ENCODE measurements around the gene IGFBP5. TPM values are rescaled to one million over a fixed set of nuclear protein-coding genes. Genes with fewer than 3 reads are reported as not detected.

The IGFBP5 gene
- total RNA-seq, 1 experiment from 2014 or later = 0.20 TPM

DNA sequence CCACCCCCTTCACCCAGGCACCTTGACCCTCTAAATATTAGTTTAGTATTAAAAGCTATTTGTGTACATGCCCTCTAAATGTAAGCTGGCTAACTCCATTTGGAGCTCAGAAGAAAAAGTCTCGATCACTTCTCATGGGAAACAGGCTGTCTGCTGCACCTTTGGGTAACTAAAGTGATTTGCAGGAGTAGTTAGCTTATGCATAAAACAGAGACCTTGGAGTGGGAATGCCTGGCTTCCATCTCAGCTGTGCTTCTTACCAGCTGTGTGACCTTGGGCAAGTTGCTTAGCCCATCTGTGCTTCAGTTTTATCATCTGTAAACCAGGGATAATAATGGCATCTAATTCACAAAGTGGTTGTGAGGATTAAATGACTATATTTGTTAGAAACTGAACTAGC, 32.2 kb downstream of the IGFBP5 start:
- Histone ChIP-seq H3K36me3 (ENCODE audit: control insufficient read depth, insufficient read depth, low read length) (no peaks in the 10 kb centered on the region), H3K4me3 (ENCODE audit: low read depth, low read length) (no peak overlapping the region), H3K27me3 (replicated peaks; ENCODE audit: control insufficient read depth, insufficient read depth, low read length) (no peaks in the 10 kb centered on the region), H3K9me3 (no peaks in the 10 kb centered on the region), H3K4me1 (no peaks in the 10 kb centered on the region)
- Mint-ChIP-seq H3K27me3 (ENCODE audit: insufficient read depth, unreplicated experiment) (peaks cover 5% of the 10 kb centered on the region), H3K27ac (ENCODE audit: unreplicated experiment) (no peak overlapping the region), H3K9me3 (ENCODE audit: unreplicated experiment) (no peaks in the 10 kb centered on the region), H3K4me1 (ENCODE audit: low read depth, unreplicated experiment) (no peaks in the 10 kb centered on the region), H3K4me3 (ENCODE audit: unreplicated experiment) (no peak overlapping the region), H3K36me3 (ENCODE audit: insufficient read depth, unreplicated experiment) (peaks cover 5% of the 10 kb centered on the region)
- DNase-seq = no peak
- BruUV-seq (replicated peaks) = no TSS peak
- CTCF ChIA-PET = interaction anchor here (1.4 to 1.8 kb wide), 2 partner anchors 144 to 150 kb away, joined by 4 to 5 read pairs; no protein-coding TSS in a partner anchor
- intact Hi-C loops (cut with micrococcal nuclease; ENCODE audit: unreplicated experiment) = loop anchor here (10.0 kb wide), 1 partner anchor 248 kb away; the partner anchor contains the start of gene SMARCAL1
- TF ChIP-seq, protein P1, sequence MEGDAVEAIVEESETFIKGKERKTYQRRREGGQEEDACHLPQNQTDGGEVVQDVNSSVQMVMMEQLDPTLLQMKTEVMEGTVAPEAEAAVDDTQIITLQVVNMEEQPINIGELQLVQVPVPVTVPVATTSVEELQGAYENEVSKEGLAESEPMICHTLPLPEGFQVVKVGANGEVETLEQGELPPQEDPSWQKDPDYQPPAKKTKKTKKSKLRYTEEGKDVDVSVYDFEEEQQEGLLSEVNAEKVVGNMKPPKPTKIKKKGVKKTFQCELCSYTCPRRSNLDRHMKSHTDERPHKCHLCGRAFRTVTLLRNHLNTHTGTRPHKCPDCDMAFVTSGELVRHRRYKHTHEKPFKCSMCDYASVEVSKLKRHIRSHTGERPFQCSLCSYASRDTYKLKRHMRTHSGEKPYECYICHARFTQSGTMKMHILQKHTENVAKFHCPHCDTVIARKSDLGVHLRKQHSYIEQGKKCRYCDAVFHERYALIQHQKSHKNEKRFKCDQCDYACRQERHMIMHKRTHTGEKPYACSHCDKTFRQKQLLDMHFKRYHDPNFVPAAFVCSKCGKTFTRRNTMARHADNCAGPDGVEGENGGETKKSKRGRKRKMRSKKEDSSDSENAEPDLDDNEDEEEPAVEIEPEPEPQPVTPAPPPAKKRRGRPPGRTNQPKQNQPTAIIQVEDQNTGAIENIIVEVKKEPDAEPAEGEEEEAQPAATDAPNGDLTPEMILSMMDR (IDR thresholded peaks at IDR 0.05; ENCODE audit: insufficient read depth in 1 of 2, low read depth in 1 of 2, low read length in 1 of 2, severe bottlenecking in 1 of 2, unreplicated experiment in 1 of 2) = no peak
- POLR2A ChIA-PET = no interaction called here

DNA sequence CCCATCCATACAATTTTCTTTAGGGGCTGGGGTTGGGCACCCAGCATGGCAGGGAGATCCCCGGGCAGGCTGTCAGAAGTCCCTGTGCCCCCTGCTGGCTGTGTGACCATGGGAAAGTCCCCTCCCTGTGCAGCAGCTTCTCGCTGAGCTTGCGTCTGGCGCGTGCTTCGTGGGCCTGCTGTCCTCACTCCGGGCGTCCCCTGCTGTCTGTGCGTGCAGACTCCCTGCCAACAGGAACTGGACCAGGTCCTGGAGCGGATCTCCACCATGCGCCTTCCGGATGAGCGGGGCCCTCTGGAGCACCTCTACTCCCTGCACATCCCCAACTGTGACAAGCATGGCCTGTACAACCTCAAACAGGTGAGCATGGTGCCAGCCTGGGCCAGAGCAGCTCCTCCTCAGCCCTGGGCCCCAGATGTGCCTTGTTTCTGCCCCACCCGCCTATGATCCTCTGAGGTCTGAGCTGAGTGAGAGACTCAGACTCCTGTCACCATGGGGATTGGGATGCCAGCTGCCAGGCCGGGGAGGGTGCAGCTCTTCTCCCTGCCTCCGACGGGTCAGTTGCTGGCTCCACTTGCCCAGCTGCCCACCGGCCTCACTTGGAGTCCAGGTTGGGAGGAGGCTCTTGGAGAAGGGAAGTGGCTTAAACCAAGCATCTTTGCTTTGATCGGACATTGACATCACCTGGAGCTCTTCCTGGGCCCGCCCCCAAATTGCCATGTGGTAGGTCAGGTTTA, 33.5 kb downstream of the IGFBP5 start:
- Histone ChIP-seq H3K27me3 (replicated peaks; ENCODE audit: control insufficient read depth, insufficient read depth, low read length) (no peaks in the 10 kb centered on the region), H3K4me1 (no peaks in the 10 kb centered on the region), H3K9me3 (no peaks in the 10 kb centered on the region), H3K36me3 (ENCODE audit: control insufficient read depth, insufficient read depth, low read length) (no peaks in the 10 kb centered on the region), H3K4me3 (ENCODE audit: low read depth, low read length) (no peak overlapping the region)
- H3K9me3 Mint-ChIP-seq (ENCODE audit: unreplicated experiment) = no peaks in the 10 kb centered on the region
- intact Hi-C loops (cut with micrococcal nuclease; ENCODE audit: unreplicated experiment) = loop anchor here (10.0 kb wide), 1 partner anchor 247 kb away; the partner anchor contains the start of gene SMARCAL1
- peaks cover 5% of the 10 kb centered on the region for H3K36me3 Mint-ChIP-seq (ENCODE audit: insufficient read depth, unreplicated experiment)
- TF ChIP-seq, protein P1 (IDR thresholded peaks at IDR 0.05; ENCODE audit: insufficient read depth in 1 of 2, low read depth in 1 of 2, low read length in 1 of 2, severe bottlenecking in 1 of 2, unreplicated experiment in 1 of 2) = peak in 1 of 2 experiments; percentile 3
- ChIA-PET POLR2A (no interaction called here), CTCF (interaction anchor here (1.0 to 1.8 kb wide), 4 partner anchors 142 to 149 kb away, joined by 3 to 5 read pairs (median 4); no protein-coding TSS in a partner anchor)
- peaks cover 6% of the 10 kb centered on the region for H3K27me3 Mint-ChIP-seq (ENCODE audit: insufficient read depth, unreplicated experiment)
- no peaks in the 10 kb centered on the region for H3K4me1 Mint-ChIP-seq (ENCODE audit: low read depth, unreplicated experiment)
- H3K4me3 Mint-ChIP-seq (ENCODE audit: unreplicated experiment) = no peak overlapping the region
- no TSS peak for BruUV-seq (replicated peaks)
- H3K27ac Mint-ChIP-seq (ENCODE audit: unreplicated experiment) = no peak overlapping the region
- peak in 1 of 2 experiments; percentile 16 for DNase-seq

DNA sequence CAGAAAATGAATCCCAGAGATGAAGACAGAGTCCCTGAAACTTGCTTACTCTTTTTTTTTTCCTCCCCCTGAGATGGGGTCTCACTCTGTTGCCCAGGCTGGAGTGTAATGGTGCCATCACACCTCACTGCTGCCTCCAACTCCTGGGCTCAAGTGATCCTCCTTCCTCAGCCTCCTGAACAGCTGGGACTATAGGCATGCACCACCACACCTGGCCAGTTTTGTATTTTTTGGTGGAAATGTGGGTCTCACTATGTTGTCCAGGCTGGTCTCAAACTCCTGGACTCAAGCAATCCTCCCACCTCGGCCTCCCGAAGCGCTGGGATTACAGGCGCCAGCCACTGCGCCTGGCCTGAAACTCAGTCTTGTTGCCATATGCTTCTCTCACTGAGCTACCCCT, 34.3 kb downstream of the IGFBP5 start:
- H3K9me3 Mint-ChIP-seq (ENCODE audit: unreplicated experiment) = no peaks in the 10 kb centered on the region
- Histone ChIP-seq H3K9me3 (no peaks in the 10 kb centered on the region), H3K4me1 (no peaks in the 10 kb centered on the region), H3K36me3 (ENCODE audit: control insufficient read depth, insufficient read depth, low read length) (no peaks in the 10 kb centered on the region), H3K27me3 (replicated peaks; ENCODE audit: control insufficient read depth, insufficient read depth, low read length) (no peaks in the 10 kb centered on the region), H3K4me3 (ENCODE audit: low read depth, low read length) (no peak overlapping the region)
- TF ChIP-seq, protein P1 (IDR thresholded peaks at IDR 0.05; ENCODE audit: insufficient read depth in 1 of 2, low read depth in 1 of 2, low read length in 1 of 2, severe bottlenecking in 1 of 2, unreplicated experiment in 1 of 2) = no peak
- peaks cover 4% of the 10 kb centered on the region for H3K27me3 Mint-ChIP-seq (ENCODE audit: insufficient read depth, unreplicated experiment)
- DNase-seq = no peak
- intact Hi-C loops (cut with micrococcal nuclease; ENCODE audit: unreplicated experiment) = loop anchor here (10.0 kb wide), 1 partner anchor 246 kb away; the partner anchor contains the start of gene SMARCAL1
- H3K4me1 Mint-ChIP-seq (ENCODE audit: low read depth, unreplicated experiment) = no peaks in the 10 kb centered on the region
- no peak overlapping the region for H3K27ac Mint-ChIP-seq (ENCODE audit: unreplicated experiment)
- ChIA-PET CTCF (interaction anchor here (1.0 kb wide), 2 partner anchors 142 to 143 kb away, joined by 3 to 4 read pairs; no protein-coding TSS in a partner anchor), POLR2A (no interaction called here)
- H3K4me3 Mint-ChIP-seq (ENCODE audit: unreplicated experiment) = no peak overlapping the region
- H3K36me3 Mint-ChIP-seq (ENCODE audit: insufficient read depth, unreplicated experiment) = no peaks in the 10 kb centered on the region
- BruUV-seq (replicated peaks) = no TSS peak
